Prostate gland (tissue), 2 donors: Measurements from ENCODE around the gene IL1RAPL1. TPM values are rescaled to one million over a fixed set of nuclear protein-coding genes. Genes with fewer than 3 reads are reported as not detected.

Experiments used
- DNase-seq: peaks from one replicate; pipeline ENCODE4 v3.0.0-alpha.2; 2019; ENCODE audit warnings: low spot score
- H3K27ac ChIP-seq, 2 donors: fragments of 200-600 bp; sonication (generic); 2 replicates each; pipeline ENCODE4 v1.5.1; 2017 to 2019
- H3K27me3 ChIP-seq: fragments of 200-600 bp; sonication (generic); replicated peaks from 2 replicates; pipeline ENCODE4 v1.5.1; 2019; ENCODE audit not compliant: insufficient read depth
- H3K36me3 ChIP-seq, 2 donors: fragments of 200-600 bp; sonication (generic); 1 replicate in 1 of 2; 2 replicates in 1 of 2; pipeline versions ENCODE4 v1.5.1 to v1.8.1; 2017 to 2019
- H3K4me1 ChIP-seq: fragments of 200-600 bp; sonication (generic); replicated peaks from 2 replicates; pipeline ENCODE4 v1.5.1; 2019
- H3K4me3 ChIP-seq, 2 donors: fragments of 200-600 bp; sonication (generic); 2 replicates each; pipeline ENCODE4 v1.5.1; 2017 to 2019
- H3K9me3 ChIP-seq: fragments of 200-600 bp; sonication (generic); 2 replicates; pipeline ENCODE4 v1.5.1; 2017
- POLR2A ChIP-seq: fragments of 450-650 bp; IDR thresholded peaks from one replicate; pipeline ENCODE4 v1.6.1; 2016; ENCODE audit warnings: antibody characterized with exemption, mild to moderate bottlenecking
- POLR2AphosphoS5 ChIP-seq: sonication (generic); formaldehyde crosslinking; IDR thresholded peaks from one replicate; pipeline ENCODE4 v1.6.1; 2017; ENCODE audit warnings: antibody characterized with exemption
- WGBS: methylation state at CpG from one replicate; pipeline ENCODE4 v1.1.5; 2018; 5-methylcytosine and 5-hydroxymethylcytosine counted together
- intact Hi-C: fragments of 100-400 bp; cut with DNase I; formaldehyde crosslinking; loops from one replicate; pipeline ENCODE4 v1.14.2; 2022
- total RNA-seq, 2 donors: library from RNA; depleted of rRNA; stranded (reverse); fragments of >200 nt; gene quantifications; one replicate each; pipeline ENCODE4 v1.1.0, GENCODE V29; 2016
- TF ChIP-seq, protein P1 (sequence below), 4 experiments: fragments of 200-600 bp in 2 of 4; fragments of 450-650 bp in 2 of 4; sonication (generic) in 2 of 4; IDR thresholded peaks; 1 replicate in 3 of 4; 2 replicates in 1 of 4; pipeline ENCODE4 v1.5.1; 2016 to 2019; ENCODE audit warnings: antibody characterized with exemption in 4 of 4, mild to moderate bottlenecking in 2 of 4, moderate library complexity in 2 of 4

The IL1RAPL1 gene
- total RNA-seq, 2 donors from 2014 or later = 0.23 TPM

DNA sequence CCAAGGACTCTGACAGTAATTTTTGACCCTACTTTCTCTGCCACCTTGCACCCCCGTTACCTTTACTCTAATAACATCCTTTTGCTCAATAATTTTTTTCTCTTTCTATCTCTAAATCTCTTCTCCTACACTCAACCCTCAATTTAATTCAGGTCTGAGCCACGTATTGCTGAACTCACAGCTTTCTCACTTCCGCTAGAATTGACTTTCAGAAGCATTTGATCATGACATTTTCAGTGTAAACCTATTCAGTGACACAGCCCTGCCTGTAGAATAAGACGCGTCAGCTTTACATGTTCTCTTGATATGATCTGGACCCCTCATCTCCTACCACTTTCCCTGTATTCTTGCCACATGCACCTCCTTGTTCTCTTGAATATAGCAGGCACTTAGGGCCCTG, 1188.6 kb downstream of the IL1RAPL1 start:
- no peaks in the 10 kb centered on the region for H3K9me3 ChIP-seq
- TF ChIP-seq POLR2AphosphoS5 (no peak), POLR2A (no peak)
- TF ChIP-seq, protein P1, sequence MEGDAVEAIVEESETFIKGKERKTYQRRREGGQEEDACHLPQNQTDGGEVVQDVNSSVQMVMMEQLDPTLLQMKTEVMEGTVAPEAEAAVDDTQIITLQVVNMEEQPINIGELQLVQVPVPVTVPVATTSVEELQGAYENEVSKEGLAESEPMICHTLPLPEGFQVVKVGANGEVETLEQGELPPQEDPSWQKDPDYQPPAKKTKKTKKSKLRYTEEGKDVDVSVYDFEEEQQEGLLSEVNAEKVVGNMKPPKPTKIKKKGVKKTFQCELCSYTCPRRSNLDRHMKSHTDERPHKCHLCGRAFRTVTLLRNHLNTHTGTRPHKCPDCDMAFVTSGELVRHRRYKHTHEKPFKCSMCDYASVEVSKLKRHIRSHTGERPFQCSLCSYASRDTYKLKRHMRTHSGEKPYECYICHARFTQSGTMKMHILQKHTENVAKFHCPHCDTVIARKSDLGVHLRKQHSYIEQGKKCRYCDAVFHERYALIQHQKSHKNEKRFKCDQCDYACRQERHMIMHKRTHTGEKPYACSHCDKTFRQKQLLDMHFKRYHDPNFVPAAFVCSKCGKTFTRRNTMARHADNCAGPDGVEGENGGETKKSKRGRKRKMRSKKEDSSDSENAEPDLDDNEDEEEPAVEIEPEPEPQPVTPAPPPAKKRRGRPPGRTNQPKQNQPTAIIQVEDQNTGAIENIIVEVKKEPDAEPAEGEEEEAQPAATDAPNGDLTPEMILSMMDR (IDR thresholded peaks at IDR 0.05) = no peak
- H3K27ac ChIP-seq = no peak overlapping the region
- WGBS = 94% methylated on average over 5 of the region's 5 CpGs
- H3K27me3 ChIP-seq = no peaks in the 10 kb centered on the region
- no peak overlapping the region for H3K4me3 ChIP-seq
- DNase-seq = no peak
- H3K4me1 ChIP-seq = no peaks in the 10 kb centered on the region
- intact Hi-C loops = no loop called here
- no peaks in the 10 kb centered on the region for H3K36me3 ChIP-seq

GRCh38 chrX:29787656-29788055, 1200.4 kb downstream of the IL1RAPL1 start:
- intact Hi-C loops = no loop called here
- no peak for DNase-seq
- Histone ChIP-seq H3K4me3 (no peak overlapping the region), H3K4me1 (no peaks in the 10 kb centered on the region), H3K27me3 (no peaks in the 10 kb centered on the region), H3K9me3 (no peaks in the 10 kb centered on the region), H3K36me3 (no peaks in the 10 kb centered on the region), H3K27ac (no peak overlapping the region)
- TF ChIP-seq POLR2A (no peak), POLR2AphosphoS5 (no peak)
- TF ChIP-seq, protein P1 (IDR thresholded peaks at IDR 0.05) = no peak
- WGBS = 91% methylated on average over 2 of the region's 2 CpGs

DNA sequence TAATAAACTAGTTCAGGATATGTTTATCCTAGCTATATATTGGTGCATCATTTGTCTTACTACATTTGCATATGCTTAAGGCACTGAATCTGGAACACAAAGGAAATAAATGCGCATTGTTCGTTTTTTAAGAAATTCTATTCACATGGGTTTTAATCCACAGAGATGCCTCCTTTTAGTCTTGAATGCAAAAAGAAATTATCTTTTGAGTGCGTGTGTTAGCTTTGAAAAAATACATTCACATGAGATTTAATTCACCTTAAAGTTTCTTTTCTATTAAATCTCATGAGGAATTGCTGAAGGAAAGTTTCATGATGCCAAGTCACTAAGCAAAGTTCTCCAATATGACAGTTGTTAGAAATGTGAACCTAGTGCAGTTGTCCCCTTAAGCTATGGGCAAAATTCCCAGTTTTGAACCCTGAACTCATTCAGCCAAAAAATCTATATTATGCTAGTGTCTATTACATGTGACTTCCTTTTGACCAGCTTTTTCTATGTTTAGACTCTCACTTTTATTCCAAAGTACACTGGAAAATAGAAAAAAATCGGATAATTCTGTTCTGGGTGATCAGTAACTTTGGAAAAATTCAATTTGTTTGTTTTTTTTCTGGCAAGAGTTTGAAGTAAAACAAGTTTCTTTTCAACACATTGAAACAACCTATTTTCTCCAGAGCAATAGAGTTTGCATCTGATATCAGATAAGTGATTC, 1201.9 kb downstream of the IL1RAPL1 start:
- H3K9me3 ChIP-seq = no peaks in the 10 kb centered on the region
- intact Hi-C loops = no loop called here
- no peaks in the 10 kb centered on the region for H3K36me3 ChIP-seq
- no peaks in the 10 kb centered on the region for H3K27me3 ChIP-seq
- H3K27ac ChIP-seq = no peak overlapping the region
- DNase-seq = no peak
- TF ChIP-seq POLR2AphosphoS5 = no peak
- TF ChIP-seq, protein P1 (IDR thresholded peaks at IDR 0.05) = no peak
- no peak for TF ChIP-seq POLR2A
- H3K4me3 ChIP-seq = no peak overlapping the region
- no peaks in the 10 kb centered on the region for H3K4me1 ChIP-seq
- 65% methylated on average over 4 of the region's 4 CpGs for WGBS

GRCh38 chrX:29792335-29792734, 1205.1 kb downstream of the IL1RAPL1 start:
- Histone ChIP-seq H3K4me1 (no peaks in the 10 kb centered on the region), H3K9me3 (no peaks in the 10 kb centered on the region), H3K4me3 (no peak overlapping the region), H3K27ac (no peak overlapping the region), H3K27me3 (no peaks in the 10 kb centered on the region), H3K36me3 (no peaks in the 10 kb centered on the region)
- intact Hi-C loops = no loop called here
- no peak for DNase-seq
- 70% methylated on average over 5 of the region's 5 CpGs for WGBS
- TF ChIP-seq, protein P1 (IDR thresholded peaks at IDR 0.05) = no peak
- no peak for TF ChIP-seq POLR2AphosphoS5
- TF ChIP-seq POLR2A = no peak

GRCh38 chrX:29797156-29797555, 1209.9 kb downstream of the IL1RAPL1 start:
- WGBS = 86% methylated on average over 2 of the region's 2 CpGs
- no peaks in the 10 kb centered on the region for H3K27me3 ChIP-seq

More at GRCh38 chrX:29797156-29797555, 1209.9 kb downstream of the IL1RAPL1 start:
- Histone ChIP-seq H3K27ac (no peak overlapping the region), H3K9me3 (no peaks in the 10 kb centered on the region), H3K4me1 (no peaks in the 10 kb centered on the region), H3K4me3 (no peak overlapping the region), H3K36me3 (no peaks in the 10 kb centered on the region)
- intact Hi-C loops = no loop called here
- DNase-seq = no peak
- TF ChIP-seq POLR2AphosphoS5 = no peak
- TF ChIP-seq POLR2A = no peak
- TF ChIP-seq, protein P1 (IDR thresholded peaks at IDR 0.05) = no peak
